ENCODE measurements around the gene LMAN1L.

The LMAN1L gene

DNA sequence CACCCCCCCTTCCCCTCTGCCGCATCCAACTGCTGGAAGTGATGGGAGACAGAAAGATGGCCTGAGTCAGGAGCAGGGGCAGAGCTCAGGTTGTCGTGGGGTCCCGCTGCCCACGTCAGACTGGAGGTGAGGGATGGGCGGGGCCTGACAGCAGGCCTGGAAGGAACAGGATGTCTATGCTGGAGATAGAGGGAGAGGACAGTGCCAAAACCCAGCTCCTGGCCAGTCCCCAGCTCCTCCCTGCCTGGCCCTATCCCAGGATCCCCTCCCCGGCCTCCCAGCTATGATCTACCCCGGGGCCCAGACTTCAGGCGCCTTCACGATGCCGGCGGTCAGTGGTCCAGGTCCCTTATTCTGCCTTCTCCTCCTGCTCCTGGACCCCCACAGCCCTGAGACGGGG is at the start of gene LMAN1L:
TSS of gene LMAN1L (plus strand) at position 303 of the 400 bp plus-strand sequence. CDS start at position 323, 20 bp downstream.
- no peak for DNase-seq (ENCODE audit: low read depth)

DNA sequence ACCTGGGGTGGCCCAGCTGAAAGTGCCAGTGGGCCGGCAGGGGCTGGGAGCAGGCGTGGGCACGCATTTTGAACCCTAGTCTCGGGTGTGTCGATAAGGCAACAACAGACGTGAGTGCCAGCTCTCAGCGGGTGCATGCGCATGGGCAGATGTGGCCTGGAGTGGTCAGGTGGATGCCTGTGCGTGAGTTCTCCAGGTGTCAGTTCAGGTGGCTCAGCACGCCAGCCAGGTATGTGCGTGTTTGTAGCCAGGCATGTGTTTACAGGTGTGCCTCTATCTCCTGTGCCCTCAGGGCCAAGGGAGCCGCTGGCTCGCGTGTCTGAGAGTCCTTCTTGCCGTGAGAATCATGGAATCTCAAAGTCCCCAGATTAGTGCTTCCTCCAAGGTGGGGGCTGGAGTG is 49.2 kb upstream of the LMAN1L start:
- DNase-seq (ENCODE audit: low read depth), result no peak

DNA sequence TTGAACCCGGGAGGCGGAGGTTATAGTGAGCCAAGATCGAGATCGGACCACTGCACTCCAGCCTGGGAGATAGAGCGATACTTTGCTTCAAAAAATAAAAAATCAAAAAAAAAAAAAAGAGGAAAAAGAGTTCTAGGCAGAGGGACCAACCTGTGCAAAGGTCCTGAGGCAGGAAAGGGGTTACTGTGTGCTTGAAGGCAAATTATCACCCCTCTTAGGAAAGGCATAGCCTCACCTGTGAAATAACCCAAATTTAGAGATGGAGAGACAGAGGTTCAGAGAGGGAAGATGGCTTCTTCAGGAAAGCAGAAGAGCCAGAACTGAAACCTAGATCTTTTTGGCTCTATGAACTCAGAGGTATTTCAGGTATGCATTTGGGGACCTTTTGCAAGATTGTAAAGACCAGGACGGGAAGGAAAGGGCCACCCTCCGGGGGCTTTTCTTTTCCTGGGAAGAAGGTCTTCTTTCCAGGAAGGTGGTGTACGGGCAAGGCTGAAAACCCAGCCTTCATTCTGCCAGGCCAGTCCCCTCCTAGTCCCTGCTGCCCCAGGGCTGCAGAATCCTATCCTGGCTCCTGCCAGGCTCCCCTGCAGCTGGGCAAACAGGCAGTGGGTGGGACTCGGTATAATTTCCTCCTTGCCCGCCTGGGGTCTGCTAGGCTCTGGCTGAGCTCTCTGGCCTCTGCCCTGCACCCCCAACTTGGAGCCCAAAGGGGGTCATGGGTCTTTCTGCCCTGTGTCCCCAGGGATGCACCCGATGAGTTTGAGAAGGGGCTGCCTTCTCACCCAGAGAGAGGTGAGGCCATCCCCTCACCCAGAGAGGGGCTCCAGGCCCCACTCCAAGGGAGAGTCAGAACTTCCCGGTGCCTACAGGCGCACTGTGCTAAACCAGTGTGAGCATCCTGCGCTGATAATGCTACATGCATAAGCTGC is 45.2 kb upstream of the LMAN1L start:
- DNase-seq (ENCODE audit: low read depth), result no peak

DNA sequence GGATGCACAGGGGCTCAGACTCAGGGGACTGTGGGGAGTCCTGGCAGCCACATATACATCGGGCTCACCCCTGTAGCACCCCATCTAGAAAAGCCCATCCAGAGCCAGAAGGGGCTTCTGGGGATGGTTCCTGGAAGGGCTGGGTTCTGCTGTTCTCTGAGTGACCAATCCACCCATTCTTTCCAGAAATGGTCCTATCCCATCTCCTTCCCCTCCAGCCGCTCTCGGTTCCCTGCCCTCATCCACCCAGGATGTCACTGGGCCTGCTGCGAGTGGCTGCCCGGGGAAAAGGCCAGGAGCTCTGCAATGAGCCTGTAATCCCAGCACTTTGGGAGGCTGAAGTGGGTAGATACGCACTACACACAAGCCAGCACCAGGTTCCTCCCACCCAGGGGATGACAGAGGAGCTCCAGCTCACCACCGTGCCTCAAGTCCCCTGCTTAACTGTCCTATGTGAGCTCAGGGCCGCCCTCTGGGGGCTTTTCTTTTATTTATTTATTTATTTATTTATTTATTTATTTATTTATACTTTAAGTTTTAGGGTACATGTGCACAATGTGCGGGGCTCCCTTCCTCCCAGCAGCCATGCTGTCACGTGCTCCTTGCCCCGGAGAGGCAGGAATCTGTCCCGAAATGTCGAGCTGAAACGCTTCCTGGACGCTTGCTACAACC is 44.4 kb upstream of the LMAN1L start:
- DNase-seq (ENCODE audit: low read depth), result no peak

DNA sequence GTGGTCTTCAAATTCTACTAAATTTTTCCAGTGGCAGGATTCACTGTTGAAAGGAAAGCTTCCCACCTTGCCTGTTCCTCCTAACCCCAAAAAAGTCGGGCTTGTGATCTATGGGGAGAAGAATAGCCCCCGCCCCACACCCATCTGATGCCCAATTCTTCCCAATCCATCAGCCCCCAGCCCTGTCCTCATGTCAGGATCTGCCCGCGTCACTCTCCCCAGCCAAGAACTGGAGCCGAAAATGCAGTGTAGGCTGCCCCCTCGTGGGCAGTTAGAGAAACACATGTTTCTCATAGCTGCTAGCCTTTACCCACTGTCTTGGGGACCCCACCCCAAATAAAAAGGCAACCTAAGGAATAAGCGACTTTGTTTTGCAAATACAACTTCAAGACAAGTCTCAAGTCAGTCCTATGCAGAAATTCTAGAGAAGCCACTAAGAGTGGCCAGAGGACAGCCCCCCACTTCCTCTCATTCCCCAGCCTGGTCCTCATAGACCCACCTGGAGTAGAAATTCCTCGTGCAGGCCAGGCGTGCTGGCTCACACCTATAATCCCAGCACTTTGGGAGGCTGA is 43.8 kb upstream of the LMAN1L start:
- no peak for DNase-seq (ENCODE audit: low read depth)

DNA sequence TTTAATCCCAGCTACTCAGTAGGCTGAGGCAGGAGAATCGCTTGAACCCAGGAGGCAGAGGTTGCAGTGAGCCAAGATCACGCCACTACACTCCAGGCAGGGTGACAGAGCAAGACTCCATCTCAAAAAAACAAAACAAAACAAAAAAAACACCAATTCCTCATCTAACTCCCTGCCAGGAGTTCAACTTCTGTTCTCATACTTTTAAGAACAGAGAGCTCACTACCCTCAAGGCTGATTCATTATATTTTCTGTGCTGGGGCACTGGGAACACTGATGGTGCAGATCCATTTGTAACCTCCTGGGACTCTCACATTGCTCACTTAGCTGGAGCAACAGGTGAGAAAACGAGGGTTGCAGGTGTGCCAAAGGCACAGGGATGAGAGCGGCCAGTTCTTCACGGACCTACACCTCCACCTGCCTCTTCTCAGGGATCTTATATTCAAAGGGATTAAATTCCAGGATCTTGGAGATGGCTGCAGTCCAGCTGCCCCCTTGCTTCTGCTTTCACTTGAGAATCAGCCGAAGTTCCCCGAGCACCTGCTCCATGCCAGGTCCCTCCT is 43.1 kb upstream of the LMAN1L start:
- no peak for DNase-seq (ENCODE audit: low read depth)

DNA sequence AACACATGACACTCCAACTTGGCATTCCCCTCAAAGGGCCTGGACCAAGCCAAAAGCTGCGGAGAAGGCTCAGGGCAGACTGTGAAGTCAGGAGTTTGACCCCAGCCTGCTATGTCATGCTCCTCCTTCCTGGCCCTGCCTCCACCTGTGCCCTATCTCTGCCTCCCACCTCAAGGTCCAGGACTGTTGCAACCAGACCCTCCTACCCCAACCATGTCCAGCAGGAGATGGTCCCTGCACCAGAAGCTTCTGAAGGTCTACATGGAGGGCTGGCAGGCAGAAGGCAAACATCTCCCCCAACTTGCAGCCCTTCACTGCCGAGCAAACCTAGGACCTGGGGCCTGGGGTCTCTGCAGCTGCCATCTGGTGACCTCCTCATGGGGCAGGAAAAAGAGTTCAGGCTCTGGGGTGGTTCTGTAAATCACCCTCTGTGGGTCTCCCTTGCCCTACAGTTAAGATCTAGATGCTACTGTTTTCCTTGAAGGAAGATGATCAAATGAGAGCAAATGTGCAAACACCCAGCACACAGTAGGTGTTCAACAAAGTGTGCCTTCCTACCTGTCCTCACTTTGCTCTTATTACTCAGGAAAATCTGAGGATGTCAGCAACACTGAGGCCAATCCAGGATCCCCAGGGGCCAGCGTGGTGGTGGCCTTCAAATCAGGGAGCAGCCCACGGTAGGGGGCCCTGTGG is 42.3 kb upstream of the LMAN1L start:
- no peak for DNase-seq (ENCODE audit: low read depth)

DNA sequence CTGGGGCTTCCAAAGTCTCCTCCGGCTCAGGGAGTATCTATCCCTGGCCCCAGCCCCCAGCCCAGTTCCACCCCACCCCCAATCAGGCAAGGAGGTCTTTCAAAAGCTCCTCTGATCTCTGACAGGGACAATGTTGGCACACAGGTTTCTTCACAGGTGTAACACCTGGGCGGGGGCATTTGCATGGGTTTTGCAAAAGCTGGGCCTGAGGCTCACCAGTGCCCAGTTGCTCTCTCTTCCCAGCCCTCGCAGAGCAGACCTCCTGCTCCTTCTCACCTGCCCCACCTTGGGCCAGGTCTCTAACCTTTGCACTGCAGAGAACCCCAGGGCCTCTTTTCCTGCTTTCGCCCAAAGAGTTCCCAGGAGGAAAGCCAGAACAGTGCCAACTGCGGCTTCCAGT is 39.3 kb upstream of the LMAN1L start:
- no peak for DNase-seq (ENCODE audit: low read depth)

DNA sequence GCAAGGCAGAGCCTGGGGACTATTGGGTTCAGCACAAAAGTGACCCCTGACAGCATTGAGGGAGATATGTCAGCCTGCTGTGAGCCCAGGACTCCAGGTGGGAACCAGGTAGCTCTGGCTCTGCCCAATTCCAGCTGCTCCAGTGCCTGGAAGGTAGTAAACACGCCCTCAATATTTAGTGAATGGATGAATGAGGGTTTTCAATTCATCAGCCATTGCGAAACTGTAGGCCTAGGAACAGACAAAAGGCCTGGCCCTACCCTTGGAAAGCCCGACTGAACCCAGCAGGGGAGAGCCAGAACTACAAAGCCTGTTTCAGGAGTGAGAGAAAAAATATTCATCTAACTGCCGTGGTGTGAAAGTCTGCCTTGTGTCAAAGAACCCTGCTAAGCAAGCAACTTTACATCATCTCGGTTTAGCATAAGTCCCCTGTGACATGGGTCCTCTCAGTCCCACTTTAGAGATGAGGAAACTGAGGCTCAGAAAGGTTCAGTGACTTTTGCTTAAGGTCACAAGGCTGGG is 38.8 kb upstream of the LMAN1L start:
- no peak for DNase-seq (ENCODE audit: low read depth)

DNA sequence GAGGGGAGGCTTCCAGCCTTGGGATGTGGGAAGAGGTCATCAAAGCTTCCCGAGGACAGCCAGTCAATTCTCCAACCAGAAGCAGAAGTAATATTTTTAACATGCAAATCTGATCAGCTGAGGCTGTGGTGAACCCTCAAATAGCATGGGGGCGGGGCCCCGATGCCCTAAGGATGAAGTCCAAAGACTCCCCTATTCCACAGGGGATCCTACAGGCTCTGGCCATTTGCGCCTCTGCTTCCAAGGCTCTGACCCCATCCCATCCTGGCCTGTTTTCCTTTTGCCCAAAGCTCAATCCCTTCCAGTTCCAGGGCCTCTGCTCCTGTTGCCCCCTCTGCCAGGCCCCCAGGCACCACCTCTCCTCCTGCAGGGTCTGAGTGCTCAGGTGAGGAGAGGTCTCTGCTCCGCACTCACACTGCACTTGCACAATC is 37.5 kb upstream of the LMAN1L start:
- DNase-seq (ENCODE audit: low read depth), result no peak

DNA sequence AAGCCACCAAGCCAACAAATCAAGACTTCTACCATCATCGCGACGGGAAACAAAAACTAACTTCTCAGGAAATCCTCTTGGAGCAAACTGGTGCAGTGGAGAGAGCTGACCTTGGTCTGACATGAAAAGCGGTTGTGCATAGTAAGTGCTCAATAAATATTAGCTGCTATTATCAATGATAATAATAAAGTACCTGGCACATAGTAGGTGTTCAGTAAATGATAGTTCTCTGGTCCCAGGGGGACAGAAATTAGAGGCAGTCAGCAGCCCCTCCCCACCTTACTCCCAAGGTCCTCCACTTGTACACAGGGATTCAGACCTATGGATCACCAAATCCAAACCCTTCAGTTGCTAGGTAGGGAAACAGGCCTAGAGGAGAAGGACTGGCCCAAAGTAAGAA is 36.7 kb upstream of the LMAN1L start:
- DNase-seq (ENCODE audit: low read depth), result no peak

DNA sequence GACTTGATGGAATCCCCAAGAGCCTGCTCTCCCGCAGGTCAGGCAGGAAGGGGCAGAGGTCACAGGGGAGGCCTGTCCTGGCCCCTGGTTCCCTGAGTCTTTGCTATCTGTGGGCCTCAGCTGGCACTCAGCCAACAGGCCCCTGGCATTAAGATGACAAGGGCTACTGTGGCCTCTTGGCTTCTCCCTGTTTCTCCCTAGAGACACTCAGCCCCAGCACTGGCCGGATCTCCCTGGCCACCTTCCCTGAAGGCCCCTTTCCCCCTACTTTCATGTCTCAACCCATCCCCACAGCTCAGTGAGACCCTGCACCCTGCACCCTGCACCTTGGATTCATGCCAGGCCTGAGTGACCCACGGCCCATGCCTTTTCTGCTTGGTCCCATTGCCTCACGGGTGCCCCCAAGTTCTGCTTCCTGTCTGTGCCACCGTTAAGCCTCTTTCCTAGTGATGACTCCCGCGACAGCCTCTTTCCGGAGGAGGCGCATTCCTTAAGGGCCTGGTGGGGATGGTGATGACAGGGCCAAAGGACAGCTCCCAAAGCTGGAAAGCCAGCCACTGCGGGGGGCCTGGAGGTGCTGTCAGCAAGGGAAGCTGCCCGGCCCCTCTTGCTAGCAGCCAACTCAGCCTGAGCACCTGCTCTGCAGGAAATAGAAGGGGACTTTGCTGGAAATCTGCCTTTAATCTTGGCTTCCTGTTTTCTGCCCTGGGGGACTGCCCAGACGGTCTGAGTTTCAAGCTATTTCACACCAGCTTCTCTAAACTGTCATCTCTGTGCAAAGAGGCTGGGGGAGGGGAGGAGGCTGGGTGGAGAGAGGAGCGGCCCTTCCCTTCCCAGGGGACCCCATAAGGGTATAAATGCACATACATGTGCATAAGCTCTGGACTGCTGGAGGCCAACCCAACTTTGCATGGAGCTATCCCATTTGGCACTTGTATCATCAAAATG is 35.5 kb upstream of the LMAN1L start:
- DNase-seq (ENCODE audit: low read depth), result no peak

DNA sequence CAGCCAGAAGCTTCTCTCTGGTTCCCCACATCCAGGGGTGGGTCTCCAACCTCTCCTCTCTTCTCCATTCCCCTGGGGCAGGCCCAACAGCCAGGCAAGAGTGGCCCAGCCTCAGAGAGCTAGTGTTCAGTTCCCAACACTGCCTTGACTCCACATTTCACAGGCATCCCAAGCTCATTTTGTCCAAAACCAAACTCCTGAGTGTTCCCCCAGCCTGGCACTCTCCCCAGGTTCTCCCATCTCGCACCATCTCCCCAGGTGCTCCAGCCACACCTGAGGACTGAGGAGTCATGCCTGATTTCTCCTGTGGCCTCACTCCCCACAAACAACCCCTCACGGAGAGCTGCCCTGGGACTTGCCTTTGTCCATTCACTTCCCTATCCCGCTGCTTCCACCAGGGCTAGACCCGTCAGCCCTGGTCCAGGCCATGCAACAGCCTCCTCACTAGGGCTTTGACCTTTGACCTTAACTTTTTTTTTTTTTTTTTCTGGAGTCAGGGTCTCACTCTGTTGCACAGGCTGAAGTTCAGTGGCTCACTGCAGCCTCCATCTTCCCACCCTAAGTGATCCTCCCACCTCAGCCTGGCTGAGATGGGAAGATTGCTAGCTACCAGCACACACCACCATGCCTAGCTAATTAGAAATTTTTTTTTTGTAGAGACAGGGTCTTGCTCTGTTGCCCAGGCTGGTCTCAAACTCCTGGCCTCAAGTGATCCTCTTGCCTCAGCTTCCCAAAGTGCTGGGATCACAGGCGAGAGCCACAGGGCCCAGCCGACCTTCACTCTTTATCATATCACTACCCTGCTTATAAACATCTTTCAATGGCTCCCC is 34.7 kb upstream of the LMAN1L start:
- no peak for DNase-seq (ENCODE audit: low read depth)

DNA sequence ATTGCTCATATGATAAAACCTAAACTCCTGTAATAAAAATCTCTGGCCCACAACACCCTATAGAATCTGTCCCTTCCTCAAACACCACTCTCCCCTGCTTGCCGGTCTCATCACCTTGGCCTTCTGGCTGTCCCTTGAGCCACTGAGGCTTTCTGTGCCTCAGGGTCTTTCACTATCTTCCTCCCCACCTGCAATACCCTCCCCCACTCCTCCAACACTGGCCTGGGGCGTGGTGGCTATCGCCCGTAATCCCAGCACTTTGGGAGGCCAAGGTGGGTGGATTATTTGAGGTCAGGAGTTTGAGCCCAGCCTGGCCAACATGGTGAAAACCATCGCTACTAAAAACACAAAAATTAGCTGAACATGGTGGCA is 34.0 kb upstream of the LMAN1L start:
- no peak for DNase-seq (ENCODE audit: low read depth)

DNA sequence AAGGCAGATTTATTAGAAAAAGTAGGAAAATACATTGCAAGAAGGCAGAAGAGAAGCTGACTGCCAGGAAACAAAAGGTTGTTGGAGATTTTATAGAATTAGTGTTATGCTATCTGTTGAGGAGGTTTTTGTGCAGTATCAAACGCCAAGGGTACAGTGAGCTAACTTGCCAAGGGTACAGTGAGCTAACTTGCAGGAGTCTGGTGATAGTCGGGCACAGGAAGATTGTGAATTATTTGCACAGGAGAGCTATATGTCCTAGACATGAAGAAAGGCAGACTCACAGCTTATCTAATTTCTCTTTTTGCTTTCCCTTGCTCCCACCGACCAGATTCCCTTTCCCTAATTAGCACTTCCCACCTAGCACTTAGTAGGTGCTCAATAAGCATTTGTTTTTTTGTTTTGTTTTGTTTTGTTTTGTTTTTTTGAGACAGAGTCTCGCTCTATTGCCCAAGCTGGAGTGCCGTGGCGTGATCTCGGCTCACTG is 33.4 kb upstream of the LMAN1L start:
- DNase-seq (ENCODE audit: low read depth), result no peak

DNA sequence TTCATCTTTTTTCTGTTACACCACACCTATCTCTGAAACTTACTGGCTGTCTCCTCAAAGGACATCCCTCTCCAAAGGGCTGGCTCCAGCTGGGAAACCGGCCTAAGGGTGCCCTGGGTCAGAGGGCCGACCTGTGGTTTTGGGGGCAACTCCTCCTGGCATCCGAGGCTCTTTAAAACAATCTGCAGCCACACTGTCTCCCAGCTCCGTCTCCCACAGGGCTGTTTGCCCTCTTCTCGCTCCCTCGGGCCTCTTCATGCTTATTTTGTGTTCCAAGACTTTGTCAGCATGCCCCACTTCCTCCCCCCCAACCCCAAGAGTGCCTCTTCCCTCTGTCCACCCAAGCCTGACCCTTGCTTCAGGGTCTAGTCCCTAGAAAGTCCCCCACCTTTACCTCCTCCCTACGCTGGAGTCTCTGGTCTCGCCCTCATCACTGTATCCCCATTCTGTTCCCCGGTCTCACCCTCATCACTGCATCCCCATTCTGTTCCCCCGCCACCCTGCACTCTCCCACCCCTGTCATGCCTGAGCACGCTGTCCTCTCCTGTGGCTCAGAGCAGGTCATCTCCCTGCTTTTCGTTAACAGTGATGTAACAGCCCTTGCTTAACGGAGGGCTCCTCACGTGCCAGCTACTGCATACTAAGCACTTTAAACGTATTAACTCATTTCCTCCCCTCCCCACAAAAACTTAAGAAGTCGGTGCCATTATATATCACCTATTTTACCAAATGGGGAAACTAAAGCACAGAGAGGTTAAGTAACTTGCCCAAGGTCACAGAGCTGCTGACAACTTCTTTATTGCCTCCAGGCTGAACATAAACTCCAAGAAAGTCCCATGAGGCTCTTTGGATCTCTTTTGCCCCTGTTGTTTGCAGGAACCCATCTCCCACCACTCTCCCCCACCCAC is 31.9 kb upstream of the LMAN1L start:
- peak; percentile 51 for DNase-seq (ENCODE audit: low read depth)

DNA sequence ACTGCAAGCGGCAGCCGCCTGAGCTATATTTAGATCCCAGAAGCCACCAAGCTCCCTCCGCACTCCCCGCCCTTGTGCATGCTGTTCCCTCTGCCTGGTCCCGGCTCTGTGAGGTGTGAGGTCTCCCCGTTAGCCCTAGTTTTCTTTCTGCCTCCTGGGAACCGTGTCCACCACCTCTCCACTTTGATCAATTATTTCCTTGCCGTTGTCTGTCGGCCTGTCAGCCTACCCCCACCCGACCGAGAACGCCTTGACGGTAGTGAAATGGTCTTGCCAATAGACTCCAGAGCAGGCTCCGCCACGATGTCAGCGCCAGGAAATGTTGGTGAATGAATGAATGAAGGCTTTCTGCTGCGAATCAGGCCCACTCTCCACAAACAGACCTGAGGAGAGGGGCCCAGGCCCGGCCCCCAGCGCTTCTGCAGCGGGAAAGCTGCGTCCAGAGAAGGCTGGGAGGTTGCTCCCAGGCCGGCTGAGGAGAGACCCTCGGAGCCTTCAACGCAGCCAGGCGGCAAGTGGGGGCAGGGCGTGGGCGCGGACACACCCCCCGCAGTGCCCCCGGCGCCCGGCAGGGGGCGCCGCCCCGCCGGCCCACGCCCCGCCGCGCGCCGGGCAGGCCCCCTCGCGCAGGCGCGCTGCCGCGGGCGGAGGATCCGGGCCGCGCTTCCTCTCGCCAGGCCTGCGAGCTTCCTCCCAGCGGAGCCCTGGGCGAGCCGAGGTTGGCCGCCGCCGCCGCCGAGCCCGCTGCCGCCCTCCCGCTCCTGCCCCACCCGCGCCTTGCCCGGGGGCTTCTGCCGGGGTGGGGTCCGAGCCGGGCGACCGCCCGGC is 31.0 kb upstream of the LMAN1L start, which contains the start of gene CSK:
TSS of gene CSK (plus strand) at position 650 of the 828 bp plus-strand sequence. CDS start 16,218 bp downstream, outside the sequence.
- peak; percentile 44 for DNase-seq (ENCODE audit: low read depth)

All from amniotic epithelial cell (primary cell).